Left colon (tissue), 2 donors: ENCODE data around the gene PRAMEF33. TPM values are rescaled to one million over a fixed set of nuclear protein-coding genes. Genes with fewer than 3 reads are reported as not detected.

ENCODE experiments used
- total RNA-seq, 2 donors: library from RNA; stranded (reverse); fragmentation: NEBNext Ultra II Directional; extraction: Animal tissue kit (Norgen Biotek cat#: 25700); gene quantifications; one replicate each; pipeline ENCODE4 v1.2.1, GENCODE V29; 2021
- donor health status: DM: no; HTN: no; CAD: no.
- donor health status: DM: yes; HTN: yes; CAD: no.

The PRAMEF33 gene
- total RNA-seq, 2 donors from 2014 or later: not detected

Other genes with a start within 250 kb of the PRAMEF33 start
- gene PRAMEF27, start 247.0 kb upstream of the PRAMEF33 start, total RNA-seq: not detected
- gene HNRNPCL3, start 242.8 kb upstream of the PRAMEF33 start, total RNA-seq: not detected
- not detected for gene PRAMEF25, start 232.8 kb upstream of the PRAMEF33 start, total RNA-seq
- not detected for gene HNRNPCL2, start 186.7 kb upstream of the PRAMEF33 start, total RNA-seq
- not detected for gene PRAMEF26, start 147.5 kb upstream of the PRAMEF33 start, total RNA-seq
- gene HNRNPCL4, start 137.9 kb upstream of the PRAMEF33 start, total RNA-seq: not detected
- gene PRAMEF9, start 131.7 kb upstream of the PRAMEF33 start, total RNA-seq: not detected
- not detected for gene PRAMEF13, start 102.1 kb upstream of the PRAMEF33 start, total RNA-seq
- gene PRAMEF18, start 77.4 kb upstream of the PRAMEF33 start, total RNA-seq: not detected
- gene PRAMEF5, start 49.3 kb upstream of the PRAMEF33 start, total RNA-seq: not detected
- gene PRAMEF8, start 18.4 kb upstream of the PRAMEF33 start, total RNA-seq: not detected
- not detected for gene PRAMEF15, start 12.0 kb downstream of the PRAMEF33 start, total RNA-seq
- not detected for gene PRAMEF14, start 43.6 kb downstream of the PRAMEF33 start, total RNA-seq
- not detected for gene PRAMEF19, start 68.4 kb downstream of the PRAMEF33 start, total RNA-seq
- gene PRAMEF17, start 86.1 kb downstream of the PRAMEF33 start, total RNA-seq: not detected
- not detected for gene PRAMEF20, start 106.9 kb downstream of the PRAMEF33 start, total RNA-seq
- gene LRRC38, start 210.5 kb downstream of the PRAMEF33 start, total RNA-seq: not detected